Subcutaneous adipose tissue (tissue), 4 donors: ENCODE data around the gene C10orf67. TPM values are rescaled to one million over a fixed set of nuclear protein-coding genes. Genes with fewer than 3 reads are reported as not detected.

Experiments used
- total RNA-seq, 4 donors: library from RNA; depleted of rRNA; stranded (reverse); fragments of >200 nt; gene quantifications; one replicate each; pipeline ENCODE4 v1.1.0, GENCODE V29; 2016
- TF ChIP-seq, protein P1 (sequence below): fragments of 450-650 bp; IDR thresholded peaks from one replicate; pipeline ENCODE4 v1.5.1; 2016; ENCODE audit warnings: low read depth, mild to moderate bottlenecking, control low read depth, antibody characterized with exemption, moderate library complexity

C10orf67 gene
- total RNA-seq, 4 donors from 2014 or later: not detected

- TF ChIP-seq, protein P1, sequence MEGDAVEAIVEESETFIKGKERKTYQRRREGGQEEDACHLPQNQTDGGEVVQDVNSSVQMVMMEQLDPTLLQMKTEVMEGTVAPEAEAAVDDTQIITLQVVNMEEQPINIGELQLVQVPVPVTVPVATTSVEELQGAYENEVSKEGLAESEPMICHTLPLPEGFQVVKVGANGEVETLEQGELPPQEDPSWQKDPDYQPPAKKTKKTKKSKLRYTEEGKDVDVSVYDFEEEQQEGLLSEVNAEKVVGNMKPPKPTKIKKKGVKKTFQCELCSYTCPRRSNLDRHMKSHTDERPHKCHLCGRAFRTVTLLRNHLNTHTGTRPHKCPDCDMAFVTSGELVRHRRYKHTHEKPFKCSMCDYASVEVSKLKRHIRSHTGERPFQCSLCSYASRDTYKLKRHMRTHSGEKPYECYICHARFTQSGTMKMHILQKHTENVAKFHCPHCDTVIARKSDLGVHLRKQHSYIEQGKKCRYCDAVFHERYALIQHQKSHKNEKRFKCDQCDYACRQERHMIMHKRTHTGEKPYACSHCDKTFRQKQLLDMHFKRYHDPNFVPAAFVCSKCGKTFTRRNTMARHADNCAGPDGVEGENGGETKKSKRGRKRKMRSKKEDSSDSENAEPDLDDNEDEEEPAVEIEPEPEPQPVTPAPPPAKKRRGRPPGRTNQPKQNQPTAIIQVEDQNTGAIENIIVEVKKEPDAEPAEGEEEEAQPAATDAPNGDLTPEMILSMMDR: no peak
These were observed 170.3 kb downstream of the C10orf67 start for GRCh38 chr10:23174074-23174976.

DNA sequence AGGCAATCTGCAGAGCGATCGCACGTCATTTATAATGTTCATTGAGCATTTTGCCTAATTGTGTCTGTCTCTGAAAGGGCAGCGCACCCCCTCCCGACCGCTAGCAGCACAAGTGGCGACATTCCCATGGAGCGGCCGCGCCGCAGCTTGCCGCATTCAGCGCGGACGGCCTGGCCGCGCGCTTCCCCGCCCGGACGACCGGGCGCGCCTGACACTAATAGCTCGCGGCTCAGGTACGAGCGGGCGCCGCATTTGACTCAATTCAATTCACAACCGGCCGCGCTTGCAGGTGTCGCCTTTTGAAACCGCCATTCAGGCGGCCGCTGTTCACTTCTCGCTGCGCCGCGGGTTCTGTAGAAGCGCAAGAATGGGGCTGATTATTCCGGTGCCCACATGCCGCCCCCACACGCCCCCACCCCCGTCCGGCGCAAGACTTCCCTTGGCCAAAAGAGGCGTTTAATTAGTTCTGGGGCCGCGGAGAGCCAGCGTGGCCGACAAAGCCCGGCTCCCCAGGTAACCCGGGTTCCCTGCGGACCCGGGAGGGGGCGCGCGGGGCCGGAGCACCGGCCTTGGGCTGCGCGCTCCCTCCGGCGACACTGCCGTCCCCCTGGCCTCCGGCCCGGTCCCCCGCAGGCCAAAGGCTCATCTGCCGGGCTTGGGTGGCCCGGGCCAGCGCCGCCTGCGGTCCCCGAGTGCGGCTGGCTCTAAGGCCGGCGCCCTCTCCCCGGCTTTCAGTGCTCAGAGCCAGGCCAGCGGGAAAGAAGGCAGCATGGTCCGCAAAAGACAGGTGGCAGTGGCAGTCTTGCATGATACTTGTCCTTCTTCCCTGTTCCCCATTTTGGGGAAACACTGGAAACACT is 171.2 kb downstream of the C10orf67 start:
- TF ChIP-seq, protein P1: no peak

GRCh38 chr10:23172429-23173213 is 172.0 kb downstream of the C10orf67 start:
- TF ChIP-seq, protein P1: no peak

DNA sequence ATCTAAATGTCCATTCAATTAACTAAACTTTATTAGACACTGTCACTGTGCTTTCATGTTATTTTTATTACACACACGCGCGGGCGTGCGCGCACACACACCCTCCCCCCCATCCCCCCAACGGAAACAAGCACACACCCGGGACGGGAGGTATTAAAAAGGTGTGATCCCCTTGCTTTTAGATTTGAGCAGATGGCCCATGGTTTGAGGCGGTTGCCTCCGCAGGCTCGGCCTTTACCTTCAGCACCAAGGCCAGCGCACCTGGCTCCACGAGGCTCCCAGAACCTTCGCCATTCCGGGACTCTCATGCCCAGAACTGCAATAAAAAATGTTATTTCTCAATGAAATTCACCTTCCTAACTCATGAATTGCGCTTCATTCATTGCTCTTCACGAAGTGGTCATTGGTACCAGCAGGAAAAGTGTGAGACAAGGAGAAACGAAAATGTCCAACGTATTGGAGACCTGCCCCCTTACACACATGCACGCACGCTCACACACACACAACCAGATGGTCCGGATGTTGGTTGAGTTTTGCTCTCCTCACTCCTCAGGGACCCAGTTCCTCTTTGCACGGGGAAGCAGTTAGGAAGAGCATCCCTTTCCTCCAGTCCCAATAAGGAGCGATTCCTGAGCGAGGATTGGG is 173.2 kb downstream of the C10orf67 start:
- TF ChIP-seq, protein P1: no peak

DNA sequence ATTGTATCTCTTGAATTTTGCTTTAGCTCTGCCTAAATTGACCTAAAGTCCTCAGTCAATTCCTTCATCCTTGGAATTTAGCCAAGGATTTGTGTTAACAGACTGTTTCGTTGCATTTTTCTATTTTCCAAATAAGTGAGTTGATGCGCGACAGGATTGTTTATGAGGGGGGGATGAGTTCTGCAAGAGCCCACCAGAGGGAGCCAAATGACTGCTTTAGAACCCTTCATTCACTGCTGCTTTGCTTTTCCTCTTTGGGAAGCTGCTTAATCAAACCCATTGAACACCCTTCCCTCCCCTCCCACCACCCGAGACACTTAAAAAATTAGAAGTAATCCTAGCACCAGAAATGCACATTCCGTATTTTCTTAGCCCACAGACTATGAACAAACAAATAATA is 186.2 kb downstream of the C10orf67 start:
- TF ChIP-seq, protein P1: no peak

- TF ChIP-seq, protein P1: no peak
These were observed 186.8 kb downstream of the C10orf67 start for GRCh38 chr10:23157691-23158369.
